HG03432 (cell line): Measurements from ENCODE around the gene STK39.

Experiments used
- ATAC-seq: cut with Tn5 transposase; IDR thresholded peaks from one replicate; pipeline ENCODE4 v1.9.1; 2021; ENCODE audit warnings: mild to moderate bottlenecking, moderate library complexity; ENCODE audit not compliant: unreplicated experiment

STK39 gene

DNA sequence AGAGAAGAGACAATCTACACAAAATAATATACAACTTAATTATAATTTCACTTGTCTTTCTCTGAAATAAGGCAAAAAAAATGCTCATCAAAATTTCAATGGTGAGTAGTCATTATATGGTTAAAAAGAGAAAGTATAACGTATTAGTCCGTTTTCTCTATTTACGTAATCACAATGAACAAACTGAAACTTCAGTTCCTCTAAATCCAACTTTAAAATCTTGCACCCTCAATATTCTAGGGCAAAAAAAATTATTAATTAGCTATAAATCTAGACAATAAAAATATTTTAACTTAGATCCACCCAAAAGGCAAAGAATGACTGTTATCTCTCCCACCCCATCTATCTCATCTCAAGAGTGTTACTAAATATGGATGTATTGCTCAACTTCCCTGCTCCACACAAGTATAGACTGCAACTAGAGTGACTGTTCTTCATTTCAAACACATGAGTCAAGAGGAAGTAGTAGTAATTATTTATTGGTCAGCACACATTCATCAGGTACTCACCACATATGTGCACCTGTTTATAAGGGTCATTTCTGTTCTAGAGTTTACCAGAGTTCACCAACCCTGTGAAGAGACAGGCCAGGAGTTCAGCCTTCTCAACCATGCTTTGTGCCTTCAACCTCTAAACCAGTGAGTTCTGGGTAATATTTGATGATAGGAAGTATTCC lies 36.4 kb downstream of the STK39 start:
- peak; percentile 61 for ATAC-seq

- no peak for ATAC-seq
Observed at GRCh38 chr2:168210216-168210894, 37.0 kb downstream of the STK39 start.

- ATAC-seq: no peak
Observed at GRCh38 chr2:168208652-168209051, 38.7 kb downstream of the STK39 start.

DNA sequence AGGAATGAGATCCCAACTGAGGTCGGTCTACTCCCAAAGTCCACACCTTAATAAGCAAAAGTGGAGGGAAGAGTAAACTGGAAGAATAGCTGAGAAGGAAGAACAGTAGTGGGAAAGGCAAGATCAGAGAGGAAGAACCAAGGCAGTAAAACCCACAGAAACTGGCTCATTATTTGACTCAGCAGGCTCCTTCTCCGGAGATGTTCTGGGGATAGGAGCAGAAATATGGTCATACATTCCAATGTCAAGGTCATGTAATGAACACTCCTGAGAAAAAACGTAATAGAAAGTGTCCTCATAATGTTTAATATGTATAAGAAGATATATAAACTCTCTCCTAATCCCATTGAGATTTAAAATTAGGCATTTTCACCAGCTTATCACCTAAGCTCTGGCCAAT lies 39.5 kb downstream of the STK39 start:
- no peak for ATAC-seq

GRCh38 chr2:168203762-168204693 lies 43.4 kb downstream of the STK39 start:
- no peak for ATAC-seq

DNA sequence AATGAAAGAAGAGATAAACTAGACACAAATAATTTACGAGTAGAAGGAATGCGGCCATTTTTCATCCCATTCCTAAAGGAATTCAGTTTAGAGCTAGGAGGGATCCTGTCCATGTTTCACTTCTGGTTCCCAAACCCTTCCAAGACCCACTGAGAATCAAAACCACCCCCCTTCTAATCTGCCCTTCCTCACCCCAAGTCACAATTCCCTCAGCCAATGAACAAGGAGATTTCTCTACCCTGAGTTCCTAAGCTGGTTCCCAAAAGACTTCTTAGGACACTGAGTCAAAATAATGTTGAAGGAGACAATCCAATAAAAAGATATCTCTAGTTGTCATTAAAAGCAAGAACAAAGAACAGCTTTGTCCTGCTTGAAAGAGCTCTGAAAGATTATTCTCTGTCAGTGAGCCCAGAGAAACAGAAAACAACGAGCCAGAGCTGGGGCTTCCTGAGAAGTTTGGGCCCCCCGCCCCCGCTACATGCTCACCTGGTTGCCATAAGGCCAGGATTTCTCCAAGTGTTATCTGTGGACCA lies 45.7 kb downstream of the STK39 start:
- ATAC-seq: no peak

GRCh38 chr2:168200930-168201583 lies 46.3 kb downstream of the STK39 start:
- ATAC-seq: no peak

DNA sequence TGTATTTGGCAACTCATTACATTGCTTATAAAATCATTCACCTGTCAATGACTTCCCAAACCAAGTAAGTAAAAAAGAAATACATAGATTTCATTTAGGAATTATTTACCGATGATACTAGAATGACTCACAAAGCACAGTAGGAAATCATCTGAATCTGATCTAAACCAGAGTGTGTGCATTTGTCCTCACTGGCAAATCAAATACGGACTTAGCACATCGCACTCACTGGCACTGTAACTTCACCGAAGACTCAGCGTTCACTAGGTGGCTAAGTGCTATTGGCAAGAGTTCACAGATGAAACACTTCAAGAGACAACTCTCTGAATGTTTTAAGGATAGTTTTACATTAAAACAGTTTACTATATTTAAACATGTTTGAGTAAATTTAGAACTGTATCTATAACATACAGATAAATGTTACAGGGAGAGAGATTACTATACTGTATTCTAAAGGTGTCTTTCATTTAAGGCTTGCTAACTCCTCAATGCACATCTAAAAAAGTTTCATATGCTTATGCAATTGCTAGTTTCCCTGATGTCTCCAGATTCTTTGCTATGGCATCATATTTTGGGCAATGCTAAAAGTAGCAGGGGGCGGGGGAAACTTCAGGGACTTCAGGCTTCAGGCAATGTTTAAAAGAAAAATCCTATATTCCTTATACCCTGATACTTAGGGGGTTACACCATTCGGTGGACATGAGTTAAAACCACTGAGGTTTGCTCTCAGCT lies 48.8 kb downstream of the STK39 start:
- ATAC-seq: no peak

GRCh38 chr2:168196764-168197180 lies 50.6 kb downstream of the STK39 start:
- ATAC-seq: no peak

DNA sequence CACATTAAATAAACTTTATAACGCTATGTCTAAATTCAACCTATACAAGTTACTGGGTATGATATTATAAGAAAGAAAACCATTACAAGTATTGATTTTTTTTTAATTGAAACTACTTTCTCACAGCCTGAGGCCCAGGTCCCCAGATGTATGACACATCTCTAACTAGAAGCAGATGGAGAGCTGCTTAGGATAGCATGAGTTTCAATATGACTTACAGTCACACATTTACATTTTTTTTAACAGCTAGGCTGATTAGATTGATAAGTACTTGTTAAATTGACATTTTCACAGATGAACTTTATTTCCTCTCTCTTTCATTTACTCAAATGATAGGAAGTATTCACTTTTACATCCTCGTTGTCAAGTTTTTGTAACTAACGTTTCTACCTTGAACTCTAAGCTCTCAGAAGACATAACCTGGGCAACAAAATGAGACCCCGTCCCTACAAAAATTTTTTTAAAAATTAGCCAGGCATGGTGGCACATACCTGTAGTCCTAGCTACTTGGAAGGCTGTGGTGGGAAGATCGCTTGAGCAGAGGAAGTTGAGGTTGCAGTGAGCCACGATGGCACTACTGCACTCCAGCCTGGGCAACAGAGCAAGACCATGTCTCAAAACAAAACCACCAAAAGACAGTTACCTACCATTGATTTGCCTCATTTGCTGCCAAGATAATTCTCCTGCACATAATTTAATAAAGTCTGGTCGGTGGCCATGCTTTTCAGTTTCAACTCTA lies 52.4 kb downstream of the STK39 start:
- ATAC-seq: peak; percentile 96

DNA sequence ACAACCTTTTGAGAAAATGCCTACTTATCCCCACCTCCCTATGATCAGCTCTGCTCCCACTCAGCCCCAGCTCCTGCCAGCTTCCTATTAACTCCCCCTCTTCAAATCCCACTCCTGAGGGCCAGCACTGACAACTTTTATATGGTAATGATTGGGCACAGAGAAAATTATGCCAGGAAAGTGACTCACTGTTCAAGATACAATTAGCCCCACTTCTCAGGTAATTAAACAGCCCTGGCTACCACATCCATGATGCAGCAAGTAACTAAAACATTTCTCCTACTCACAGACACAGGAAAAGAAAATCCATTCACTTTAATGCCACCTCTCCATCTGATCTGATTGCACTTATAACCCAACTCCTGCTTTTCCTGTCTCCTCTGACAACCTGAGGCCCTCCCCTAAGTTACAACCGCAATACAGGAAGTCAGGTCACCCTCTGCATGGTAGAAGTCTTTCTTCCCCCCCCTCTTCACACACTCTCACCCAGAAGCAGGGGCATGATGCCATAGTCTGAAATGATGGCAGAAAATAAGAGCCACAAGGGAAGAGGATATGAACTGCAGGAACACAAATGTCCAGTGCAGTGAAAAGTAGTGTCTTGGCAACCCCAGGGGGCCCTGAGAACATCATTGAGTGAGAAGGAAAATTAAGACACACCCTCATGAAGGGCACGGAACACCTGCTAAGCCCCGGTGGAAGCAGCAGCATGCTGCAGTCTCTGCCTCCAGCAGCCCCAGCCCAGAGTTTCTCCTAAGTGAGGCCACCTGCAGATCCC lies 54.4 kb downstream of the STK39 start:
- ATAC-seq: no peak

DNA sequence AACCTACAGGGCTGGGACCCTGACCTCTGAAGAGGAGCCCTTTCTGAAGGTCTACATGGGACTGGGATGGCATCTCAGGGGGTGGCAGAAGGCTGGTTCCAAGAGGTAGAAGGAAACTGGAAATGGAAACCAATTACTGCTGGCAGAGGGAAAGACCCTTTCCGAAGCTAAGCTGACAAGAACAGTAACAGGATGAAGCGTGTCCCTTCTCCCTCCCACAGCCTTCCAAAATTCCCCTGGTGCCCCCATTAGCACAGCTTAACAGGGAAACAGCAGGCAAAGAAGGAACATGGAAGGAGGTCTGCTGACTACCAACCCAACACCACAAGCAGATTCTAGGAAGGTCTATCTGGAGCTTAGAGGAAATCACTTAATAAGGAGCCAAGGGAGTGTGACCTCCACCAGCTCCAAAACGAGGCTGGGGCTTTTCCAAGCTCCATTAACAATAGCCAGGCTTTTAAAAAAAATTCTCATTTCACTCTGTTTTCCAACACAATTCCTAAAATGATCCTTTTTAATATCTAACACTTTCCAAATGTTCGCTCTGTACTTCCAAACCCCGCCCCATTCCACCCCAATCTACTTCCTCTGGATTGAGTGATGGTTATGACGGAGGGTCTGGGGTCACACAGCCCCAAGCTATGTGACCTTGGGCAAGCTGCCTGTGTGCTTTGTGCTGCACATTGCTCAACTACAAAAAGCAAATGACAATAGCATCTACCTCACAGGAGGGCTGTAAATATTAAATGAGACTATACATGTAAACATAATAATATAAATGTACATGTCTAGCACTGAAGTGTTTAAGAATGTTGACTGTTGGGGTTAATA lies 55.2 kb downstream of the STK39 start:
- ATAC-seq: no peak

DNA sequence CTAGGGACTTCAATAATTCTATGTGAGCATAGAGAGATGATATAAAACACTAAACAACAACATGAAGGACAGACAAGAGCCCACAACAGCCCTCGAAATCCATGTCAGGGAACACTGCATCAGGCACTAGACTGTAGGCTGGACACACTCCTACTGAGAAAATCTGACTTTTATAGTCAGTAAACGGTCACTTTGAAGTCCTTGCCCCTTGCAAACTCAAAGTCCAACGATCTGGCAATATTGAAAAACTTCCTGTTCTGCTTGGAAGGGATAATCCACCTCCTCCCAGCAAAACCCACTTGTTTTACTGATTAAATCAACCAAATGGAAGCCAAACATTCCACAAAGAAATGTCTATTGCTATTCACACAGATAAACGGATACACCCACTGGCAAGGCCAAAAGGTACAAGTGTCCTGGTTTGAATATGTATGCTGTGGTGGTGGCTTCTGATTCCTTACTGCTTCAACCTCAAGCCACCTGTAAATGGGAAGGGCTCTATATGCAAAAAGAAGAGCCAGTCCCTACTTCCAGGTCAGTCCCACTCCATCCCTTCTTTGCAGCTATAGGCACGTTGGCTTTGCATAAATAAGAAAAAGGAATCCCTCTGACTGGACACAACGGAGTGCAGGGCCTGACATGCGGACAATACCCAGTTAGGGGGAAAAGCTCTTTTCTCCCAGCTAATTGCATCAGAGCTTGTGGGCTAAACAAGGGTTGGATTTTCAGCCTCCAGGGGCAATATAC lies 56.6 kb downstream of the STK39 start:
- ATAC-seq: no peak

- no peak for ATAC-seq
Observed at GRCh38 chr2:168189835-168190569, 57.4 kb downstream of the STK39 start.

GRCh38 chr2:168188002-168188401 lies 59.4 kb downstream of the STK39 start:
- ATAC-seq: no peak

DNA sequence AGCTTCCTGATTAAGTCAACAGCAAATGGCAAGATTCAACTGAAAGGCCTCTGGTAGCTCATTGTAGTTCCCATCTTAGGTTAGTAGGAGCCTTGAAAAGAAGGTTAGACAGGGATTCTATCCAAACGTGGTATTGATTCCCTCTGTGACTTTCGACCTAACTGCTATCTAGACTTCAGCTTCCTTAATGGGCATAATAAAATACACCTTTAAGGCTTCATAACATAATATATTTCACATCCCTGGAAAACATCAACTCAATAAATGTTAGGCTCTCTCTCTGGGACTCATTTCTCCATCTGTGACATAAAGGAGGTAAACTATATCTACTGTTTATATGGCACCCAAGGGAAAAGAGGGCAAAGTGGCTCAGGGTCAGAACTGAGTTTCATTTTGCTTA lies 60.9 kb downstream of the STK39 start:
- no peak for ATAC-seq
